Spleen (tissue), 11 donors: ENCODE measurements around the gene TBC1D22A. TPM values are rescaled to one million over a fixed set of nuclear protein-coding genes. Genes with fewer than 3 reads are reported as not detected.

ENCODE experiments used
- DNase-seq: peaks from one replicate; pipeline ENCODE4 v3.0.0-alpha.2; 2020
- H3K27ac ChIP-seq, 8 donors: fragments of 200-600 bp; sonication (generic) in 7 of 8; 1 replicate in 4 of 8; 2 replicates in 4 of 8; pipeline versions ENCODE4 v1.5.0 to v1.8.0; 2016 to 2021; ENCODE audit warnings: inconsistent platforms in 4 of 8, mild to moderate bottlenecking in 4 of 8, moderate library complexity in 1 of 8
- H3K27me3 ChIP-seq, 7 donors: fragments of 200-600 bp; sonication (generic) in 6 of 7; replicated peaks in 1 of 7; 1 replicate in 4 of 7; 2 replicates in 3 of 7; pipeline versions ENCODE4 v1.5.0 to v1.8.0; 2016 to 2021; ENCODE audit warnings: inconsistent platforms in 3 of 7, mild to moderate bottlenecking in 1 of 7
- H3K36me3 ChIP-seq, 6 donors: fragments of 200-600 bp; sonication (generic) in 5 of 6; 1 replicate in 4 of 6; 2 replicates in 2 of 6; pipeline versions ENCODE4 v1.5.0 to v1.8.0; 2016 to 2021; ENCODE audit warnings: inconsistent platforms in 2 of 6
- H3K4me1 ChIP-seq, 6 donors: fragments of 200-600 bp; sonication (generic) in 5 of 6; 1 replicate in 3 of 6; 2 replicates in 3 of 6; pipeline versions ENCODE4 v1.5.0 to v1.8.0; 2016 to 2021; ENCODE audit warnings: inconsistent platforms in 3 of 6
- H3K4me3 ChIP-seq, 8 donors: fragments of 200-600 bp; sonication (generic) in 7 of 8; 1 replicate in 4 of 8; 2 replicates in 4 of 8; pipeline versions ENCODE4 v1.5.0 to v1.8.0; 2016 to 2021; ENCODE audit warnings: inconsistent platforms in 4 of 8, mild to moderate bottlenecking in 4 of 8, moderate library complexity in 2 of 8
- H3K9me3 ChIP-seq, 8 donors: fragments of 200-600 bp; sonication (generic) in 7 of 8; 1 replicate in 4 of 8; 2 replicates in 4 of 8; pipeline versions ENCODE4 v1.5.0 to v1.8.0; 2016 to 2021; ENCODE audit warnings: inconsistent platforms in 4 of 8
- CTCF ChIP-seq, 11 experiments: fragments of 200-600 bp in 7 of 11; fragments of 450-650 bp in 4 of 11; sonication (generic) in 4 of 11; IDR thresholded peaks in 8 of 11; conservative IDR thresholded peaks in 3 of 11; 1 replicate in 7 of 11; 2 replicates in 4 of 11; pipeline versions ENCODE4 v1.4.0 to v1.8.0; 2016 to 2021; ENCODE audit warnings: antibody characterized with exemption in 11 of 11, inconsistent platforms in 4 of 11, mild to moderate bottlenecking in 1 of 11
- POLR2A ChIP-seq, 3 donors: fragments of 450-650 bp; IDR thresholded peaks; one replicate each; pipeline ENCODE4 v1.5.1; 2017; ENCODE audit warnings: antibody characterized with exemption in 3 of 3, mild to moderate bottlenecking in 1 of 3
- POLR2AphosphoS5 ChIP-seq, 3 donors: sonication (generic); formaldehyde crosslinking; IDR thresholded peaks; one replicate each; pipeline ENCODE4 v1.5.1; 2017; ENCODE audit warnings: antibody characterized with exemption in 3 of 3
- WGBS, 5 donors: extraction: QIAGEN DNeasy Blood & Tissue Kit in 3 of 5; methylation state at CpG; one replicate each; pipeline versions ENCODE4 v1.1.5 to v1.1.7; 2013 to 2018; 5-methylcytosine and 5-hydroxymethylcytosine counted together
- intact Hi-C: fragments of 100-400 bp; cut with DNase I; formaldehyde crosslinking; loops from one replicate; pipeline ENCODE4 v1.15.0; 2023; ENCODE audit warnings: low total_unique reads
- polyA plus RNA-seq, 3 donors: library from polyadenylated mRNA; stranded (reverse); fragments of 200-250 nt; gene quantifications; one replicate each; pipeline ENCODE4 v1.2.1, GENCODE V29; 2013
- total RNA-seq, 7 donors: library from RNA; depleted of rRNA in 3 of 7; stranded (reverse); fragments of >200 nt in 3 of 7; fragmentation: NEBNext Ultra II Directional in 4 of 7; extraction: Animal tissue kit (Norgen Biotek cat#: 25700) in 4 of 7; gene quantifications; one replicate each; pipeline versions ENCODE4 v1.1.0 to v1.2.1, GENCODE V29; 2016 to 2021
- donor health status: healthy with polysubstance abuse.
- donor health status: DM: no; HTN: no; CAD: no; lungs with moderate emphysema.
- donor health status: DM: no; HTN: no; CAD: no.
- donor health status: Bipolar disorder and iron deficiency.
- donor health status: healthy.
- donor health status: DM: no; HTN: no; CAD: no.
- donor health status: DM: yes; HTN: yes; CAD: no.

Gene TBC1D22A
- total and polyA plus RNA-seq, 10 donors: 17.2 to 66.9 (median 49.6) TPM

GRCh38 chr22:46812788-46813187, 50.3 kb downstream of the TBC1D22A start:
- Histone ChIP-seq H3K4me1 (peaks cover 0 to 42% (median 7%) of the 10 kb centered on the region in 6 donors), H3K9me3 (peaks cover 0 to 3% (median 0%) of the 10 kb centered on the region in 8 donors), H3K36me3 (peaks cover 0 to 97% (median 19%) of the 10 kb centered on the region in 6 donors), H3K27me3 (no peaks in the 10 kb centered on the region), H3K27ac (no peak overlapping the region), H3K4me3 (no peak overlapping the region)
- DNase-seq: no peak
- WGBS, 5 donors: 75 to 91% (median 88%) methylated on average over 13 of the region's 13 CpGs
- TF ChIP-seq CTCF (IDR thresholded peaks at IDR 0.05 in 8 of 11, conservative IDR thresholded peaks at IDR 0.05 in 3 of 11): no peak
- no peak for TF ChIP-seq POLR2A (IDR thresholded peaks at IDR 0.05)
- no peak for TF ChIP-seq POLR2AphosphoS5 (IDR thresholded peaks at IDR 0.05)
- intact Hi-C loops: no loop called here

GRCh38 chr22:46813816-46814597, 51.6 kb downstream of the TBC1D22A start:
- intact Hi-C loops: no loop called here
- Histone ChIP-seq H3K27ac (no peak overlapping the region), H3K36me3 (peaks cover 0 to 85% (median 17%) of the 10 kb centered on the region in 6 donors), H3K4me1 (peaks cover 0 to 54% (median 9%) of the 10 kb centered on the region in 6 donors), H3K27me3 (no peaks in the 10 kb centered on the region), H3K9me3 (peaks cover 0 to 3% (median 0%) of the 10 kb centered on the region in 8 donors), H3K4me3 (no peak overlapping the region)
- 84 to 96% (median 93%) methylated on average over 9 of the region's 9 CpGs for WGBS, 5 donors
- no peak for DNase-seq
- TF ChIP-seq CTCF (IDR thresholded peaks at IDR 0.05 in 8 of 11, conservative IDR thresholded peaks at IDR 0.05 in 3 of 11) (no peak), POLR2A (IDR thresholded peaks at IDR 0.05) (no peak), POLR2AphosphoS5 (IDR thresholded peaks at IDR 0.05) (no peak)

- 90 to 95% (median 92%) methylated on average over 12 of the region's 12 CpGs for WGBS, 5 donors
Observed at GRCh38 chr22:46815132-46815531, 52.7 kb downstream of the TBC1D22A start.

More at GRCh38 chr22:46815132-46815531, 52.7 kb downstream of the TBC1D22A start:
- peaks cover 0 to 57% (median 9%) of the 10 kb centered on the region in 6 donors for H3K4me1 ChIP-seq
- TF ChIP-seq POLR2AphosphoS5 (IDR thresholded peaks at IDR 0.05): no peak
- TF ChIP-seq POLR2A (IDR thresholded peaks at IDR 0.05): no peak
- TF ChIP-seq CTCF (IDR thresholded peaks at IDR 0.05 in 8 of 11, conservative IDR thresholded peaks at IDR 0.05 in 3 of 11): no peak
- no peaks in the 10 kb centered on the region for H3K27me3 ChIP-seq
- intact Hi-C loops: no loop called here
- H3K9me3 ChIP-seq: peaks cover 0 to 3% (median 0%) of the 10 kb centered on the region in 8 donors
- DNase-seq: no peak
- peaks cover 0 to 74% (median 13%) of the 10 kb centered on the region in 6 donors for H3K36me3 ChIP-seq
- H3K27ac ChIP-seq: no peak overlapping the region
- H3K4me3 ChIP-seq: no peak overlapping the region
